ENCODE measurements around the gene NUBP2.

DNA sequence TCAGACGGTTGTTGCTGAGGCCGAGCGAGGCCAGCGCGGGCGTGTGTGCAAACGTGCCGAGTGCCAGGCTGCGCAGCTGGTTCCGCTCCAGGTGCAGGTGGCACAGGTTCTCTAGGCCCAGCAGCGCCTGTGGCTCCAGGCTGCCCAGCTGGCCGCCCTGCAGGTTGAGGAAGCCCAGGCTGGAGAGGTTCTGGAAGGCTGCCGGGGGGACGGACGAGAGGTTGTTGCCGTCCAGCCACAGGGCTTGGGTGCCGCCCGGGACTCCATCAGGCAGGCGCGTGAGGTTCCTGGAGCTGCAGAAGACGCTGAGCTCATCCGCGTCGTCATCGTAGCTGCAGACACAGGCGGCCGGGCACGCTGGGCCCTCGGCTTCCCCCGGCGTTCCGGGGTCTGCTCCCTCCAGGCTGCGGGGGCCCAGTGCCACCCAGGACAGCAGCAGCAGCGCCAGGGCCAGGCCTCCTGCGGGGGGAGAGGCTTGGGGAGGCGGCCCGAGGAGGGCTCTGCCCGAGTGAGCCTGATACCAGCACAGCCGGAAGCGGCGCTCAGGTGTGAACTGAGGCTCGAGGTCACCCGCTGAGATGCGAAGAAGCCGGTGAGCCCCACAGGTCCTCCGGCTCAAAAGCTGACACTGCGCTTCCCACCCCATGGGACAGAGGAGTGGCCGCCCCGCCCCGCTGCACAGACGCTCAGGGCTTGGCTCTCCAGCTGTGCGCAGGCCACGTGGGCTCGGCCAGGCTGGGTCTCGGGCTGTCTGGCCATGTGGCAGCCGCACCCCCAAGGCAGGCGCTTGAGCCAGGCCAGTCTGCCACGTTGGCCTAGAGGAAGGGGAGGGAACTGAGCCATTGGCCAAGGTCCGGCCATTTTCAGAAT lies 9.4 kb downstream of the NUBP2 start:
- TF ChIP-seq, protein P1, sequence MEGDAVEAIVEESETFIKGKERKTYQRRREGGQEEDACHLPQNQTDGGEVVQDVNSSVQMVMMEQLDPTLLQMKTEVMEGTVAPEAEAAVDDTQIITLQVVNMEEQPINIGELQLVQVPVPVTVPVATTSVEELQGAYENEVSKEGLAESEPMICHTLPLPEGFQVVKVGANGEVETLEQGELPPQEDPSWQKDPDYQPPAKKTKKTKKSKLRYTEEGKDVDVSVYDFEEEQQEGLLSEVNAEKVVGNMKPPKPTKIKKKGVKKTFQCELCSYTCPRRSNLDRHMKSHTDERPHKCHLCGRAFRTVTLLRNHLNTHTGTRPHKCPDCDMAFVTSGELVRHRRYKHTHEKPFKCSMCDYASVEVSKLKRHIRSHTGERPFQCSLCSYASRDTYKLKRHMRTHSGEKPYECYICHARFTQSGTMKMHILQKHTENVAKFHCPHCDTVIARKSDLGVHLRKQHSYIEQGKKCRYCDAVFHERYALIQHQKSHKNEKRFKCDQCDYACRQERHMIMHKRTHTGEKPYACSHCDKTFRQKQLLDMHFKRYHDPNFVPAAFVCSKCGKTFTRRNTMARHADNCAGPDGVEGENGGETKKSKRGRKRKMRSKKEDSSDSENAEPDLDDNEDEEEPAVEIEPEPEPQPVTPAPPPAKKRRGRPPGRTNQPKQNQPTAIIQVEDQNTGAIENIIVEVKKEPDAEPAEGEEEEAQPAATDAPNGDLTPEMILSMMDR (IDR thresholded peaks at IDR 0.05), result no peak
- no peak for TF ChIP-seq POLR2A (IDR thresholded peaks at IDR 0.05)
- TF ChIP-seq POLR2AphosphoS5 (IDR thresholded peaks at IDR 0.05), result no peak

Data from suprapubic skin (tissue), 4 donors.